ENCODE results near the gene SCUBE2.

The SCUBE2 gene

GRCh38 chr11:9091044-9091922, at the start of gene SCUBE2:
Gene SCUBE2 (minus strand): TSS chr11:9091599. CDS start chr11:9091528, 71 bp downstream.
- Mint-ChIP-seq H3K4me1 (peaks cover 18% of the 10 kb centered on the region), H3K27ac (peak within 1 kb of the TSS in 1 of 3 experiments; percentile 4), H3K4me3 (peak within 1 kb of the TSS; percentile 79 to 88 (median 85)), H3K36me3 (ENCODE audit: low read depth) (no peaks in the 10 kb centered on the region), H3K9me3 (no peaks in the 10 kb centered on the region), H3K27me3 (ENCODE audit: low read depth) (peaks cover 50% of the 10 kb centered on the region)
- TF ChIP-seq, protein P1, sequence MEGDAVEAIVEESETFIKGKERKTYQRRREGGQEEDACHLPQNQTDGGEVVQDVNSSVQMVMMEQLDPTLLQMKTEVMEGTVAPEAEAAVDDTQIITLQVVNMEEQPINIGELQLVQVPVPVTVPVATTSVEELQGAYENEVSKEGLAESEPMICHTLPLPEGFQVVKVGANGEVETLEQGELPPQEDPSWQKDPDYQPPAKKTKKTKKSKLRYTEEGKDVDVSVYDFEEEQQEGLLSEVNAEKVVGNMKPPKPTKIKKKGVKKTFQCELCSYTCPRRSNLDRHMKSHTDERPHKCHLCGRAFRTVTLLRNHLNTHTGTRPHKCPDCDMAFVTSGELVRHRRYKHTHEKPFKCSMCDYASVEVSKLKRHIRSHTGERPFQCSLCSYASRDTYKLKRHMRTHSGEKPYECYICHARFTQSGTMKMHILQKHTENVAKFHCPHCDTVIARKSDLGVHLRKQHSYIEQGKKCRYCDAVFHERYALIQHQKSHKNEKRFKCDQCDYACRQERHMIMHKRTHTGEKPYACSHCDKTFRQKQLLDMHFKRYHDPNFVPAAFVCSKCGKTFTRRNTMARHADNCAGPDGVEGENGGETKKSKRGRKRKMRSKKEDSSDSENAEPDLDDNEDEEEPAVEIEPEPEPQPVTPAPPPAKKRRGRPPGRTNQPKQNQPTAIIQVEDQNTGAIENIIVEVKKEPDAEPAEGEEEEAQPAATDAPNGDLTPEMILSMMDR (IDR thresholded peaks at IDR 0.05; ENCODE audit: unreplicated experiment in 3 of 3) = no peak

- H3K9me3 Mint-ChIP-seq = no peaks in the 10 kb centered on the region
- H3K27me3 Mint-ChIP-seq (ENCODE audit: low read depth) = no peaks in the 10 kb centered on the region
- TF ChIP-seq, protein P1 (IDR thresholded peaks at IDR 0.05; ENCODE audit: unreplicated experiment in 3 of 3) = no peak
- no peak overlapping the region for H3K4me3 Mint-ChIP-seq
- no peak overlapping the region for H3K27ac Mint-ChIP-seq
- peaks cover 57% of the 10 kb centered on the region for H3K36me3 Mint-ChIP-seq (ENCODE audit: low read depth)
- H3K4me1 Mint-ChIP-seq = peaks cover 9% of the 10 kb centered on the region
These were observed 49.8 kb upstream of the SCUBE2 start for GRCh38 chr11:9141186-9141585.

DNA sequence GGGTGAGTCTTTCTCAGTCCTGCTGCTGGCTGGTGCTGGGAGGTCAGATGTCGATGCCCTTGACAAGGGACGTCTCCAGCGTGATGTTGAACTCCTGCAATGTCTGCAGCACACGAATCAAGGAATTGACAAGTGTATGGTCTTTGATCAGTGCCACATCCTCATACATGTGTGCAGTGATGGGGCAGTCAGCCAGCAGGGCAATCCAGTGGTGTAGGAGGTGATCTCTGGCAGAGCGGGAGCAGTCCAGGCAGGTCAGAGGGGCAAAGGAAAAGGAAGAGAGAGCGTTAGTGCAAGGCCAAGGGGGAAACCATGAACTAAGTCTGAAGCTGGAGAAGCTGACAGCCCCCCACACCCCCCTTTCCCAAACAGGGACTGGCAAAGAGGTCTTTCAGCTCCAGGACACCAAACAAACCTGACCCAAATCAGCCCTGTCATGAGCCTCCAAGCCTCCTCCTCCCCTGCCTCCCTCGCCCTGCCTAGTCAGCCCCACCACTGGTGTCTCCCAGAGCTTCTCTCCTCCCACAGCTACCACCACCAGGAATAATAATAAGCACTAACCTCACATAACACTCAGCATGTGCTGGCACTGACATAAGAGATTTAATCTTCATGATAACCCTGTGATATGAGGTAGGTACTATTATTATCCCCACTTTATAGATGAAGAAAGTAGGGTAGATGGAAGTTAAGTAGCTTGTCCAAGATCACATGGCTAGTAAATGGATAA, 48.4 kb upstream of the SCUBE2 start:
- Mint-ChIP-seq H3K27me3 (ENCODE audit: low read depth) (no peaks in the 10 kb centered on the region), H3K4me3 (no peak overlapping the region), H3K36me3 (ENCODE audit: low read depth) (peaks cover 52% of the 10 kb centered on the region), H3K9me3 (no peaks in the 10 kb centered on the region), H3K4me1 (peaks cover 9% of the 10 kb centered on the region), H3K27ac (peak overlapping the region in 1 of 3 experiments; percentile 16)
- TF ChIP-seq, protein P1 (IDR thresholded peaks at IDR 0.05; ENCODE audit: unreplicated experiment in 3 of 3) = no peak

GRCh38 chr11:9138612-9139579, 47.5 kb upstream of the SCUBE2 start:
- no peaks in the 10 kb centered on the region for H3K27me3 Mint-ChIP-seq (ENCODE audit: low read depth)
- TF ChIP-seq, protein P1 (IDR thresholded peaks at IDR 0.05; ENCODE audit: unreplicated experiment in 3 of 3) = no peak
- no peak overlapping the region for H3K27ac Mint-ChIP-seq
- H3K4me3 Mint-ChIP-seq = no peak overlapping the region
- peaks cover 9% of the 10 kb centered on the region for H3K4me1 Mint-ChIP-seq
- no peaks in the 10 kb centered on the region for H3K9me3 Mint-ChIP-seq
- peaks cover 55% of the 10 kb centered on the region for H3K36me3 Mint-ChIP-seq (ENCODE audit: low read depth)

GRCh38 chr11:9138133-9138453, 46.7 kb upstream of the SCUBE2 start:
- Mint-ChIP-seq H3K27me3 (ENCODE audit: low read depth) (no peaks in the 10 kb centered on the region), H3K4me3 (no peak overlapping the region), H3K9me3 (no peaks in the 10 kb centered on the region), H3K27ac (peak overlapping the region in 1 of 3 experiments; percentile 5), H3K4me1 (peaks cover 9% of the 10 kb centered on the region), H3K36me3 (ENCODE audit: low read depth) (peaks cover 57% of the 10 kb centered on the region)
- TF ChIP-seq, protein P1 (IDR thresholded peaks at IDR 0.05; ENCODE audit: unreplicated experiment in 3 of 3) = no peak
